OCI-LY1 (cell line): ENCODE measurements around the gene MOCS1.

Experiments used
- EZH2 ChIP-seq: fragments of 200-600 bp; sonication (generic), shearing (Covaris generic); IDR thresholded peaks from 2 replicates; pipeline ENCODE4 v1.8.0; 2017; ENCODE audit warnings: borderline replicate concordance, mixed run types, mild to moderate bottlenecking, antibody characterized with exemption, low read length, moderate library complexity, mixed read lengths
- TF ChIP-seq, protein P1 (sequence below): fragments of 200-600 bp; sonication (generic), shearing (Covaris generic); IDR thresholded peaks from 2 replicates; pipeline ENCODE4 v1.5.1; 2017; ENCODE audit warnings: mild to moderate bottlenecking, antibody characterized with exemption, low read length, moderate library complexity, mixed read lengths

DNA sequence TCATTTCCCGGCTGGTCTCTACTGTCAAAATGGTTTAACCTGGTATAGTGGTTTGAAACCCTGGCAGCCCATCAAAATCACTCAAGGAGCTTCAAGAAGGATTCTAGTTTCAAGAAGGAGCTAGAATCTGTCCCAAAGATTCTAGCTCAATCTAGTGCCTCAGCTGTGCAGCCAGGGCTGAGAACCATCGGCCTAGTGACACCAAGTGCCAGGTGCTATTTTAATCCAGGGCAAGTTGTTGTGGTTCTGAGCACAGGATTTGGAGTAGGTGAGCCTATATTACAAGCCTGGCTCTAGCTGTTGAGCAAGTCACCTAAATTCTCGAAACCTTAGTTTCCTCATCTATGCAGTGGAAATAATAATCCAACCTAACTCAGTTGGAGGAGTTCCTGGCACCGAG, 3.7 kb downstream of the MOCS1 start:
- TF ChIP-seq, protein P1, sequence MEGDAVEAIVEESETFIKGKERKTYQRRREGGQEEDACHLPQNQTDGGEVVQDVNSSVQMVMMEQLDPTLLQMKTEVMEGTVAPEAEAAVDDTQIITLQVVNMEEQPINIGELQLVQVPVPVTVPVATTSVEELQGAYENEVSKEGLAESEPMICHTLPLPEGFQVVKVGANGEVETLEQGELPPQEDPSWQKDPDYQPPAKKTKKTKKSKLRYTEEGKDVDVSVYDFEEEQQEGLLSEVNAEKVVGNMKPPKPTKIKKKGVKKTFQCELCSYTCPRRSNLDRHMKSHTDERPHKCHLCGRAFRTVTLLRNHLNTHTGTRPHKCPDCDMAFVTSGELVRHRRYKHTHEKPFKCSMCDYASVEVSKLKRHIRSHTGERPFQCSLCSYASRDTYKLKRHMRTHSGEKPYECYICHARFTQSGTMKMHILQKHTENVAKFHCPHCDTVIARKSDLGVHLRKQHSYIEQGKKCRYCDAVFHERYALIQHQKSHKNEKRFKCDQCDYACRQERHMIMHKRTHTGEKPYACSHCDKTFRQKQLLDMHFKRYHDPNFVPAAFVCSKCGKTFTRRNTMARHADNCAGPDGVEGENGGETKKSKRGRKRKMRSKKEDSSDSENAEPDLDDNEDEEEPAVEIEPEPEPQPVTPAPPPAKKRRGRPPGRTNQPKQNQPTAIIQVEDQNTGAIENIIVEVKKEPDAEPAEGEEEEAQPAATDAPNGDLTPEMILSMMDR = no peak
- TF ChIP-seq EZH2 = no peak
